Smooth muscle cell of the coronary artery (primary cell): ENCODE measurements around the gene SPACA5. TPM values are rescaled to one million over a fixed set of nuclear protein-coding genes. Genes with fewer than 3 reads are reported as not detected.

Source experiments
- total RNA-seq: library from RNA; depleted of rRNA; stranded (reverse); fragments of >200 nt; gene quantifications from 2 replicates; pipeline ENCODE4 v1.2.3, GENCODE V29; 2014; ENCODE audit warnings: low replicate concordance

The SPACA5 gene
- not detected in 2 replicates for total RNA-seq

DNA sequence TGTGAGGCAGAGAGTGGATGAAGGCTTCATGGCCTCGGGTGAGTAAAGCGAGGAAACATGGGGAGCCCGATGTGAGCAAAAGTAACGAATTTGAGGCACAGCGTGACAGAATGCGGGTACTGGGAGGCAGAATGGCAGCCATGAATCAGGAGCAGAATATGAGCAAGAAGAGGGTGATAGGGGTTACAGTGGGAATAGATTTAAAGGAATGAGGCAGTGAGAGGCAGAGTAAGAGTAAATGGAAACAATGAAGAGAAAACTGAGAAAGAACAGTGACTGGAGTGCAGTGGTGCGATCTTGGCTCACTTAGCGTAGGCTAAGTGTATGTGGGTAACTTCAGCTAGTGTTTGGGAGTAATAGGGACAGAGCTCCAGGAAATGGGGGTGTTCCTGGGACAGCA is at the start of gene SPACA5:
Gene SPACA5 (plus strand): TSS at position 301 of the 400 bp plus-strand sequence. CDS start 815 bp downstream, outside the sequence.

DNA sequence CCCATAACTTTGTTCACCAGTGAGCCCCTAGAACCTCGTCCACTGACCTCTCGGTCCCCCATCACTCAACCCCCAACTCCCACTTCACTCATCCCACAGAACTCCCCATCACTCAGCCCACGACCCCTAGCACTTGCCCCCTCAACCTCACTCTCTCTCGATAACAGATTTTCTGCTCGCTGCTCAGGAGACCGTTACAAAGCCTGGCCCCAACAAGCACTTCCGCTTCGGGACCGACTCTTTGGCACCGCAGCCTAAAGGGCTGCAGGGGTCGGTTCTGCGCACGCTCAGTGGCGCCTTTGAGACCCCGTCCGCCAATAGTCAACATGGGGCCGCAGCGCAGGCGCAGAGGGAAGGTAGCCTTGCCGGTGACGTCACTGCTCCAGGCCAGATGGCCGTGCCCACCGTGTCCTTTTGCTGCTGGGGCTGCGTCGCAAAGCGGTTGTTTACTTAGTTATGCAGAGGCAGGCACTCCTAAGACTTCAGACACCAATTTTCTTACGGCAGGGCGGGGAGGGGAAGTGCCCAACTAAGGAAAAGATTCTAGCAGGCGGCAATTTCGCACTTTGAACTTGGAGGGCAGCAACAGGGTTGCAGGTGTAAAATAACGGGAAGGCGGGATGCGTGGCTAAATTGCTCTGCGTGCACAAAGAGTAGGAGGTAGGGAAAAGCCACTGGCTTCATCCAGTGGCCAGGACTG is 2.9 kb upstream of the SPACA5 start, which contains the start of gene ZNF182:
Gene ZNF182 (minus strand): TSS at position 232 of the 700 bp plus-strand sequence. CDS start 1,380 bp downstream, outside the sequence.

Other genes starting within 250 kb of the SPACA5 start
- 2.3 and 5.6 TPM in 2 replicates for gene ZNF81, start 170.1 kb upstream of the SPACA5 start, total RNA-seq
- gene ZNF182, start 3.0 kb upstream of the SPACA5 start, total RNA-seq = 2.0 and 2.6 TPM in 2 replicates
- 0.45 and 1.5 TPM in 2 replicates for gene ZNF630, start 64.7 kb downstream of the SPACA5 start, total RNA-seq
- not detected in 2 replicates for gene SPACA5B, start 123.6 kb downstream of the SPACA5 start, total RNA-seq
- gene SSX5, start 189.8 kb downstream of the SPACA5 start, total RNA-seq = not detected in 2 replicates
- gene SSX1, start 248.4 kb downstream of the SPACA5 start, total RNA-seq = not detected in 2 replicates